Panc1 (cell line): Measurements from ENCODE around the gene SH3GLB2. TPM values are rescaled to one million over a fixed set of nuclear protein-coding genes. Genes with fewer than 3 reads are reported as not detected.

Source experiments
- ATAC-seq: fragments of 200-7000 bp; cut with Tn5 transposase; 2 replicates; pipeline ENCODE4 v1.9.1; 2020; ENCODE audit warnings: mild to moderate bottlenecking, moderate library complexity
- BruUV-seq: library from RNA; stranded (reverse); fragments of 400-500 nt; replicated peaks from 2 replicates; lab custom pipeline; 2021; lab: Mats Ljungman, UMichigan
- CTCF ChIA-PET: fragments of 300-600 bp; sonication (Branson Sonifier 250); formaldehyde crosslinking; loops from one replicate; lab custom pipeline; 2022; ENCODE audit warnings: antibody characterized with exemption; lab: Charles Lee
- POLR2A ChIA-PET: fragments of 300-600 bp; sonication (Branson Sonifier 250); formaldehyde crosslinking; loops from one replicate; lab custom pipeline; 2022; ENCODE audit warnings: antibody characterized with exemption; lab: Charles Lee
- DNase-seq: peaks from one replicate; pipeline ENCODE4 v3.0.0-alpha.2; 2010; ENCODE audit warnings: low read depth, low spot score
- H3K27ac ChIP-seq: 2 replicates; pipeline ENCODE4 v1.5.1; 2011; ENCODE audit warnings: mild to moderate bottlenecking, low read length, inconsistent platforms
- H3K27me3 ChIP-seq: fragments of 200-500 bp; sonication (Bioruptor generic); 2 replicates; pipeline ENCODE4 v1.6.0; 2014; ENCODE audit warnings: low read length, inconsistent platforms; ENCODE audit not compliant: control insufficient read depth, insufficient read depth
- H3K36me3 ChIP-seq: fragments of 200-500 bp; sonication (Bioruptor generic); 2 replicates; pipeline ENCODE4 v1.5.1; 2014; ENCODE audit warnings: inconsistent platforms, mild to moderate bottlenecking, low read length, moderate library complexity; ENCODE audit not compliant: control insufficient read depth, insufficient read depth
- H3K4me1 ChIP-seq: 2 replicates; pipeline ENCODE4 v1.5.1; 2011; ENCODE audit warnings: inconsistent platforms, mild to moderate bottlenecking, low read length, moderate library complexity; ENCODE audit not compliant: control insufficient read depth, insufficient read depth
- H3K4me3 ChIP-seq, 2 experiments: 2 replicates each; pipeline ENCODE4 v1.5.1; 2011 to 2012; ENCODE audit warnings: low read depth in 2 of 2, low read length in 2 of 2, mild to moderate bottlenecking in 2 of 2, inconsistent platforms in 1 of 2, moderate library complexity in 1 of 2
- H3K9me3 ChIP-seq: fragments of 200-500 bp; sonication (Bioruptor generic); 2 replicates; pipeline ENCODE4 v1.5.1; 2014; ENCODE audit warnings: low read depth, mild to moderate bottlenecking, inconsistent platforms, low read length, moderate library complexity; ENCODE audit not compliant: control insufficient read depth, insufficient read depth
- CTCF ChIP-seq: fragments of 450-650 bp; IDR thresholded peaks from 2 replicates; pipeline ENCODE4 v1.5.1; 2017; ENCODE audit warnings: mild to moderate bottlenecking
- POLR2AphosphoS5 ChIP-seq: IDR thresholded peaks from 2 replicates; pipeline ENCODE4 v1.6.1; 2012; ENCODE audit warnings: mild to moderate bottlenecking, low read depth, low read length, moderate library complexity
- REST ChIP-seq, 2 experiments: IDR thresholded peaks; 2 replicates each; pipeline ENCODE4 v1.6.1; 2011 to 2012; ENCODE audit warnings: low read depth in 2 of 2, control low read depth in 1 of 2, low read length in 1 of 2, mild to moderate bottlenecking in 1 of 2, moderate library complexity in 1 of 2; ENCODE audit not compliant: insufficient read depth in 1 of 2
- SIN3A ChIP-seq: IDR thresholded peaks from 2 replicates; pipeline ENCODE4 v1.6.1; 2012; ENCODE audit warnings: low read depth, mild to moderate bottlenecking, low read length, moderate library complexity, borderline replicate concordance; ENCODE audit not compliant: insufficient read depth
- TCF7L2 ChIP-seq: IDR thresholded peaks from 2 replicates; pipeline ENCODE4 v1.6.1; 2011; ENCODE audit warnings: mild to moderate bottlenecking, low read depth, low read length, inconsistent platforms
- in situ Hi-C: cut with HindIII; loops from 2 replicates; pipeline ENCODE4 v1.10.0; 2016; ENCODE audit warnings: low sequenced_read_pairs, low pct_unique_long_range_greater_than_20kb
- intact Hi-C: fragments of 100-400 bp; cut with micrococcal nuclease; formaldehyde crosslinking; loops from one replicate; pipeline ENCODE4 v1.10.0; 2022; ENCODE audit not compliant: unreplicated experiment
- total RNA-seq: library from RNA; stranded (reverse); gene quantifications from one replicate; pipeline ENCODE4 v1.2.1, GENCODE V29; 2021; ENCODE audit not compliant: unreplicated experiment

SH3GLB2 gene
- total RNA-seq, 1 experiment from 2014 or later: 68.3 TPM

GRCh38 chr9:129053020-129053419 lies 24.9 kb upstream of the SH3GLB2 start:
- in situ Hi-C loops (no loop called here), intact Hi-C loops (no loop called here)
- H3K9me3 ChIP-seq: no peaks in the 10 kb centered on the region
- no peak overlapping the region for H3K4me3 ChIP-seq
- no peaks in the 10 kb centered on the region for H3K36me3 ChIP-seq
- ATAC-seq (no peak), DNase-seq (no peak)
- TF ChIP-seq POLR2AphosphoS5 (no peak), TCF7L2 (no peak), CTCF (no peak), REST (IDR thresholded peaks at IDR 0.05; ENCODE audit: insufficient read depth in 1 of 2, low read depth in 2 of 2, low read length in 1 of 2) (no peak), SIN3A (no peak)
- H3K27me3 ChIP-seq: no peaks in the 10 kb centered on the region
- CTCF ChIA-PET: no interaction called here
- POLR2A ChIA-PET: no interaction called here
- no TSS peak for BruUV-seq
- H3K27ac ChIP-seq: no peak overlapping the region
- H3K4me1 ChIP-seq: no peaks in the 10 kb centered on the region

GRCh38 chr9:129052592-129052991 lies 24.5 kb upstream of the SH3GLB2 start:
- Histone ChIP-seq H3K27me3 (no peaks in the 10 kb centered on the region), H3K27ac (no peak overlapping the region), H3K9me3 (no peaks in the 10 kb centered on the region), H3K4me1 (no peaks in the 10 kb centered on the region), H3K36me3 (no peaks in the 10 kb centered on the region), H3K4me3 (no peak overlapping the region)
- ChIA-PET POLR2A (no interaction called here), CTCF (no interaction called here)
- intact Hi-C loops (no loop called here), in situ Hi-C loops (no loop called here)
- no peak for TF ChIP-seq SIN3A
- no peak for TF ChIP-seq TCF7L2
- TF ChIP-seq POLR2AphosphoS5: no peak
- TF ChIP-seq REST (IDR thresholded peaks at IDR 0.05; ENCODE audit: insufficient read depth in 1 of 2, low read depth in 2 of 2, low read length in 1 of 2): no peak
- TF ChIP-seq CTCF: no peak
- DNase-seq (no peak), ATAC-seq (no peak)
- no TSS peak for BruUV-seq
